ENCODE results near the gene CCNY. TPM values are rescaled to one million over a fixed set of nuclear protein-coding genes. Genes with fewer than 3 reads are reported as not detected.

Gene CCNY
- total RNA-seq, 1 experiment from 2014 or later = 122 TPM

DNA sequence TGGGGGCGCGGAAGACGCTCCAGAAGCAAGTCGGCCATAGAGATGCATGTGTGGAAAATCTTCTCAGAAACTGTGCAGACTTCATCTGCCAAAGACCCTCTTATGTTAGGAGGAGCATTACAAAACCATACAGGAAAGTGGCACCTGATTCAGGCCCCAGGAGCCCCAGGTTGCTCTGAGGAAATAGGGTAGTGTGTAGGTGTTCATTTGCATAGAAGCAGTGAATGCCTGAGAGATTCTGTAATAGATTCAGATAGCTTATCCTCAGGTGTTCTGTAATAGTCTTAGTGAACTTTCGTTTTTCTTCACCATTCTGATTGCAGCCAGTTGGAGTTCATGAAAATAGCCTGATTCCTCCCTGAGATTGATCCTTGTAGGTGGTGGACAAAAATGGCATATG, 162.4 kb downstream of the CCNY start:
- Mint-ChIP-seq H3K4me3 (ENCODE audit: unreplicated experiment) (no peak overlapping the region), H3K27ac (ENCODE audit: unreplicated experiment) (no peak overlapping the region), H3K9me3 (ENCODE audit: unreplicated experiment) (no peaks in the 10 kb centered on the region), H3K27me3 (ENCODE audit: insufficient read depth, unreplicated experiment) (no peaks in the 10 kb centered on the region), H3K4me1 (ENCODE audit: low read depth, unreplicated experiment) (peaks cover 20% of the 10 kb centered on the region), H3K36me3 (ENCODE audit: insufficient read depth, unreplicated experiment) (peaks cover 12% of the 10 kb centered on the region)
- ChIA-PET CTCF (interaction anchor here (0.5 kb wide), 1 partner anchor 657 kb away, joined by 4 read pairs; no protein-coding TSS in a partner anchor), POLR2A (no interaction called here)
- BruUV-seq (replicated peaks) = no TSS peak
- Histone ChIP-seq H3K4me3 (ENCODE audit: low read depth, low read length) (no peak overlapping the region), H3K36me3 (ENCODE audit: control insufficient read depth, insufficient read depth, low read length) (no peaks in the 10 kb centered on the region; the same call in 1 of the 2 replicates), H3K27me3 (replicated peaks; ENCODE audit: control insufficient read depth, insufficient read depth, low read length) (no peaks in the 10 kb centered on the region), H3K4me1 (peaks cover 4% of the 10 kb centered on the region), H3K9me3 (no peaks in the 10 kb centered on the region)
- intact Hi-C loops (cut with micrococcal nuclease; ENCODE audit: unreplicated experiment) = no loop called here
- no peak for DNase-seq
- TF ChIP-seq, protein P1, sequence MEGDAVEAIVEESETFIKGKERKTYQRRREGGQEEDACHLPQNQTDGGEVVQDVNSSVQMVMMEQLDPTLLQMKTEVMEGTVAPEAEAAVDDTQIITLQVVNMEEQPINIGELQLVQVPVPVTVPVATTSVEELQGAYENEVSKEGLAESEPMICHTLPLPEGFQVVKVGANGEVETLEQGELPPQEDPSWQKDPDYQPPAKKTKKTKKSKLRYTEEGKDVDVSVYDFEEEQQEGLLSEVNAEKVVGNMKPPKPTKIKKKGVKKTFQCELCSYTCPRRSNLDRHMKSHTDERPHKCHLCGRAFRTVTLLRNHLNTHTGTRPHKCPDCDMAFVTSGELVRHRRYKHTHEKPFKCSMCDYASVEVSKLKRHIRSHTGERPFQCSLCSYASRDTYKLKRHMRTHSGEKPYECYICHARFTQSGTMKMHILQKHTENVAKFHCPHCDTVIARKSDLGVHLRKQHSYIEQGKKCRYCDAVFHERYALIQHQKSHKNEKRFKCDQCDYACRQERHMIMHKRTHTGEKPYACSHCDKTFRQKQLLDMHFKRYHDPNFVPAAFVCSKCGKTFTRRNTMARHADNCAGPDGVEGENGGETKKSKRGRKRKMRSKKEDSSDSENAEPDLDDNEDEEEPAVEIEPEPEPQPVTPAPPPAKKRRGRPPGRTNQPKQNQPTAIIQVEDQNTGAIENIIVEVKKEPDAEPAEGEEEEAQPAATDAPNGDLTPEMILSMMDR (IDR thresholded peaks at IDR 0.05; ENCODE audit: insufficient read depth in 1 of 2, low read depth in 1 of 2, low read length in 1 of 2, severe bottlenecking in 1 of 2, unreplicated experiment in 1 of 2) = no peak

DNA sequence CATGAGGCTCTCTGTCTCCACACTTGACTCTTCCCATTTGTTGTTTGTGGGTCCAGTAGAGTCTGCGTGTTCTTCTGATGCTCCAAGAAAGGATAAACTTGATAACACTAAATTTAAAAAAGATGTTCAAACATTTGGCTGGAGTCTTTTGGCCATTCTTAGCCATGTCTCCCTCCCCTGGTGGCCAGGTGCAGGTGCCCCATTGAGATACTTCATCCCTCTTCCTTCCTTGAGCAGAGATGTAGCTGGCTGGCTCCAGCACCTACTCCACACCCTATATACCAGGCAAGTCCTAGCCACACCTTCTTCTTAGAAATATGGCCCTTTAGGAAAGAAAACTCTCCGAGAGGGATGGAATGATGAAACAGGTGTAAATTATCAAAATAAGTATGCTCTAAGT, 165.6 kb downstream of the CCNY start:
- ChIA-PET CTCF (interaction anchor here (0.5 to 0.8 kb wide), 4 partner anchors 43 to 198 kb away, joined by 3 to 7 read pairs (median 3); no protein-coding TSS in a partner anchor), POLR2A (interaction anchor here (0.6 kb wide), 1 partner anchor 9 kb away, joined by 3 read pairs; no protein-coding TSS in a partner anchor)
- Histone ChIP-seq H3K4me1 (peaks cover 13% of the 10 kb centered on the region), H3K4me3 (ENCODE audit: low read depth, low read length) (no peak overlapping the region), H3K36me3 (ENCODE audit: control insufficient read depth, insufficient read depth, low read length) (no peaks in the 10 kb centered on the region; the same call in 1 of the 2 replicates), H3K27me3 (replicated peaks; ENCODE audit: control insufficient read depth, insufficient read depth, low read length) (no peaks in the 10 kb centered on the region), H3K9me3 (no peaks in the 10 kb centered on the region)
- peak in 1 of 2 experiments; percentile 21 for DNase-seq
- intact Hi-C loops (cut with micrococcal nuclease; ENCODE audit: unreplicated experiment) = loop anchor here (1.0 to 10.0 kb wide), 3 partner anchors 165 to 377 kb away; partner anchors contain the start of genes CCNY and CREM
- Mint-ChIP-seq H3K27me3 (ENCODE audit: insufficient read depth, unreplicated experiment) (no peaks in the 10 kb centered on the region), H3K4me3 (ENCODE audit: unreplicated experiment) (no peak overlapping the region), H3K27ac (ENCODE audit: unreplicated experiment) (no peak overlapping the region), H3K9me3 (ENCODE audit: unreplicated experiment) (no peaks in the 10 kb centered on the region), H3K36me3 (ENCODE audit: insufficient read depth, unreplicated experiment) (peaks cover 19% of the 10 kb centered on the region), H3K4me1 (ENCODE audit: low read depth, unreplicated experiment) (peaks cover 37% of the 10 kb centered on the region)
- TF ChIP-seq, protein P1 (IDR thresholded peaks at IDR 0.05; ENCODE audit: insufficient read depth in 1 of 2, low read depth in 1 of 2, low read length in 1 of 2, severe bottlenecking in 1 of 2, unreplicated experiment in 1 of 2) = peak; percentile 26 to 45
- no TSS peak for BruUV-seq (replicated peaks)

DNA sequence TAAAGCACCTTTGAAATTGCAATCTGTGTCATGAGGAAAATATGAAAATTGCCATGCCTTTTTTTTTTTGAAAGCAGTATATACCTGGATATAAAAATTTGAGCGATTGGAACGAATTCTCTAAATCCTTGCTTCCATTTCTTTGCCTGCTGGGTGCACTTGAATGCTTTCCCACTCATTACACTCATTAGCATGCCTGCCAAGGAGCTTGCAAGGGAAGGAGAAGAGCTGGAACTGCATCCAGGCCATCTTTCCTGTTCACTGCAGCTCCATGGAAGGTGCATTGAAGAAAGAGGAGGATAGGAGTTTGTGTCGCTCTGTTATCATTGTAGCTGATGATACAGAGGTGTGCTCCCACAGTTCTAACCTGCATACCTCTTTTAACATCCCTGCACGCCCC, 166.4 kb downstream of the CCNY start:
- H3K4me1 ChIP-seq = peaks cover 13% of the 10 kb centered on the region
- TF ChIP-seq, protein P1 (IDR thresholded peaks at IDR 0.05; ENCODE audit: insufficient read depth in 1 of 2, low read depth in 1 of 2, low read length in 1 of 2, severe bottlenecking in 1 of 2, unreplicated experiment in 1 of 2) = no peak
- CTCF ChIA-PET = no interaction called here
- Mint-ChIP-seq H3K9me3 (ENCODE audit: unreplicated experiment) (no peaks in the 10 kb centered on the region), H3K36me3 (ENCODE audit: insufficient read depth, unreplicated experiment) (peaks cover 19% of the 10 kb centered on the region), H3K4me3 (ENCODE audit: unreplicated experiment) (no peak overlapping the region), H3K27ac (ENCODE audit: unreplicated experiment) (no peak overlapping the region), H3K4me1 (ENCODE audit: low read depth, unreplicated experiment) (peaks cover 37% of the 10 kb centered on the region), H3K27me3 (ENCODE audit: insufficient read depth, unreplicated experiment) (no peaks in the 10 kb centered on the region)
- H3K36me3 ChIP-seq (ENCODE audit: control insufficient read depth, insufficient read depth, low read length) = no peaks in the 10 kb centered on the region; the same call in 1 of the 2 replicates
- POLR2A ChIA-PET = interaction anchor here (0.6 kb wide), 1 partner anchor 374 kb away, joined by 5 read pairs; no protein-coding TSS in a partner anchor
- intact Hi-C loops (cut with micrococcal nuclease; ENCODE audit: unreplicated experiment) = loop anchor here (1.0 to 10.0 kb wide), 3 partner anchors 165 to 378 kb away; partner anchors contain the start of genes CCNY and CREM
- no peak for DNase-seq
- no TSS peak for BruUV-seq (replicated peaks)
- no peaks in the 10 kb centered on the region for H3K27me3 ChIP-seq (replicated peaks; ENCODE audit: control insufficient read depth, insufficient read depth, low read length)
- no peaks in the 10 kb centered on the region for H3K9me3 ChIP-seq
- no peak overlapping the region for H3K4me3 ChIP-seq (ENCODE audit: low read depth, low read length)

Measured in Caco-2 (cell line).